ENCODE measurements around the gene OFD1. TPM values are rescaled to one million over a fixed set of nuclear protein-coding genes. Genes with fewer than 3 reads are reported as not detected.

The OFD1 gene
- total RNA-seq, 1 donor from 2014 or later = 38.3 TPM

- H3K27me3 ChIP-seq (ENCODE audit: low read depth) = no peaks in the 10 kb centered on the region
- no peaks in the 10 kb centered on the region for H3K36me3 ChIP-seq
- no peak overlapping the region for H3K4me3 ChIP-seq
- no peaks in the 10 kb centered on the region for H3K9me3 ChIP-seq
- DNase-seq (no peak), ATAC-seq (no peak)
- intact Hi-C loops (cut with DNase I) = no loop called here
- peak overlapping the region; percentile 4 for H3K27ac ChIP-seq
- no peaks in the 10 kb centered on the region for H3K4me1 ChIP-seq
- no peak for TF ChIP-seq CTCF (IDR thresholded peaks at IDR 0.05)
These were observed 56.6 kb downstream of the OFD1 start for GRCh38 chrX:13791145-13791544.

- Histone ChIP-seq H3K4me3 (no peak overlapping the region), H3K36me3 (no peaks in the 10 kb centered on the region), H3K27me3 (ENCODE audit: low read depth) (no peaks in the 10 kb centered on the region), H3K9me3 (no peaks in the 10 kb centered on the region), H3K27ac (peak overlapping the region; percentile 4), H3K4me1 (no peaks in the 10 kb centered on the region)
- intact Hi-C loops (cut with DNase I) = no loop called here
- ATAC-seq (no peak), DNase-seq (no peak)
- TF ChIP-seq CTCF (IDR thresholded peaks at IDR 0.05) = no peak
These were observed 57.0 kb downstream of the OFD1 start for GRCh38 chrX:13791559-13791958.

GRCh38 chrX:13793897-13794296, 59.3 kb downstream of the OFD1 start:
- ATAC-seq (no peak), DNase-seq (no peak)
- Histone ChIP-seq H3K4me1 (no peaks in the 10 kb centered on the region), H3K4me3 (no peak overlapping the region), H3K27ac (no peak overlapping the region), H3K9me3 (no peaks in the 10 kb centered on the region), H3K27me3 (ENCODE audit: low read depth) (no peaks in the 10 kb centered on the region), H3K36me3 (no peaks in the 10 kb centered on the region)
- intact Hi-C loops (cut with DNase I) = no loop called here
- TF ChIP-seq CTCF (IDR thresholded peaks at IDR 0.05) = no peak

GRCh38 chrX:13794417-13794816, 59.9 kb downstream of the OFD1 start:
- intact Hi-C loops (cut with DNase I) = no loop called here
- no peak for DNase-seq

GRCh38 chrX:13797512-13797911, 63.0 kb downstream of the OFD1 start:
- Histone ChIP-seq H3K9me3 (no peaks in the 10 kb centered on the region), H3K4me1 (no peaks in the 10 kb centered on the region), H3K27me3 (ENCODE audit: low read depth) (no peaks in the 10 kb centered on the region), H3K27ac (no peak overlapping the region), H3K4me3 (no peak overlapping the region), H3K36me3 (no peaks in the 10 kb centered on the region)
- intact Hi-C loops (cut with DNase I) = no loop called here
- ATAC-seq (no peak), DNase-seq (no peak)
- no peak for TF ChIP-seq CTCF (IDR thresholded peaks at IDR 0.05)

More at GRCh38 chrX:13794417-13794816, 59.9 kb downstream of the OFD1 start:
- TF ChIP-seq CTCF (IDR thresholded peaks at IDR 0.05) = no peak
- Histone ChIP-seq H3K27ac (no peak overlapping the region), H3K9me3 (no peaks in the 10 kb centered on the region), H3K4me1 (no peaks in the 10 kb centered on the region), H3K27me3 (ENCODE audit: low read depth) (no peaks in the 10 kb centered on the region), H3K36me3 (no peaks in the 10 kb centered on the region), H3K4me3 (no peak overlapping the region)
- no peak for ATAC-seq

- Histone ChIP-seq H3K4me3 (no peak overlapping the region), H3K4me1 (no peaks in the 10 kb centered on the region), H3K27ac (no peak overlapping the region), H3K27me3 (ENCODE audit: low read depth) (no peaks in the 10 kb centered on the region), H3K9me3 (no peaks in the 10 kb centered on the region), H3K36me3 (no peaks in the 10 kb centered on the region)
- ATAC-seq (no peak), DNase-seq (no peak)
- intact Hi-C loops (cut with DNase I) = no loop called here
- no peak for TF ChIP-seq CTCF (IDR thresholded peaks at IDR 0.05)
These were observed 63.6 kb downstream of the OFD1 start for GRCh38 chrX:13798184-13798583.

Measured in lower lobe of right lung (tissue), 2 donors.